Fibroblast of skin of scalp (primary cell): ENCODE results near the gene CRTAC1.

Experiments used
- DNase-seq: peaks from one replicate; pipeline ENCODE4 v3.0.0-alpha.2; 2013

Gene CRTAC1

DNA sequence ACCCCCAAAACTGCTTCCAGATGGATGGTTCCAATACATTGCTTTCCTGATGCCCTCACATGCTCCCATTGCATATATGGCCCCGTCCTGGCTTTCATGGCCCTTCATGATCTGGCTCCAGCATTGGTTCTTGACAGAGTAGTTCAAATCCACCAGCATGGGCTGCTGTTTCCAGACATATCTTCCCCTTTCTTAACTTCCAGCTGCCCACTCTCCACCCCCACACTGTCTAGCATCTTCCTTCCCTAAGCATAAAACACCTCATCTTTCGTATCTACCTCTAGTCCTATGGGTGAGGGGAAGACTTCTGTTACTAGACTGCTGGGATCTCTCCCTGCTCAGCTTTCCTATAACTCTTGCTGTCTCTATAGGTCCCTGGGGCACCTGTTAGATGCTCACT lies 194.0 kb downstream of the CRTAC1 start:
- no peak for DNase-seq

GRCh38 chr10:97831259-97831658 lies 199.2 kb downstream of the CRTAC1 start:
- no peak for DNase-seq

DNA sequence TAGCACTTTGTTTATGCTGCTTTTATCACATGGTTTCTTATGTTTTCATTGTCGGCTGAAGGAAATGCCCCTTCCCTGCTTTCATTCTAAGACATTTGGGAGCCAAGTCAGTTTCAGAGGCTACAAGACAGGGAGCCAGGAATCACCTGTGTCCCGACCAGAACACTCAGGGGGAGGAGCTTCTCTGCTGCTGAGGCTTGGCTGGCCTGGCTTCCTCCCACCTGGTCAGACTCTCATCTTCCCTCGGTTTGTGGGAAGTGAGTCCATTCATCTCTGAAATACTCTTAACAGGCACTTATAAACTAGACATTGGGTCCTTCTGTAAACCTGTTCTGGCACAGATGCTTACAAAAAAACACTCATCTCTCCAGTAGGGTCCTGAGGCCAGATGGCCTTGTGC lies 200.4 kb downstream of the CRTAC1 start:
- no peak for DNase-seq

- DNase-seq, result no peak
These were observed 201.7 kb downstream of the CRTAC1 start for GRCh38 chr10:97828721-97829120.

GRCh38 chr10:97827702-97828291 lies 202.6 kb downstream of the CRTAC1 start:
- peak; percentile 50 for DNase-seq

- no peak for DNase-seq
These were observed 203.5 kb downstream of the CRTAC1 start for GRCh38 chr10:97826892-97827291.

DNA sequence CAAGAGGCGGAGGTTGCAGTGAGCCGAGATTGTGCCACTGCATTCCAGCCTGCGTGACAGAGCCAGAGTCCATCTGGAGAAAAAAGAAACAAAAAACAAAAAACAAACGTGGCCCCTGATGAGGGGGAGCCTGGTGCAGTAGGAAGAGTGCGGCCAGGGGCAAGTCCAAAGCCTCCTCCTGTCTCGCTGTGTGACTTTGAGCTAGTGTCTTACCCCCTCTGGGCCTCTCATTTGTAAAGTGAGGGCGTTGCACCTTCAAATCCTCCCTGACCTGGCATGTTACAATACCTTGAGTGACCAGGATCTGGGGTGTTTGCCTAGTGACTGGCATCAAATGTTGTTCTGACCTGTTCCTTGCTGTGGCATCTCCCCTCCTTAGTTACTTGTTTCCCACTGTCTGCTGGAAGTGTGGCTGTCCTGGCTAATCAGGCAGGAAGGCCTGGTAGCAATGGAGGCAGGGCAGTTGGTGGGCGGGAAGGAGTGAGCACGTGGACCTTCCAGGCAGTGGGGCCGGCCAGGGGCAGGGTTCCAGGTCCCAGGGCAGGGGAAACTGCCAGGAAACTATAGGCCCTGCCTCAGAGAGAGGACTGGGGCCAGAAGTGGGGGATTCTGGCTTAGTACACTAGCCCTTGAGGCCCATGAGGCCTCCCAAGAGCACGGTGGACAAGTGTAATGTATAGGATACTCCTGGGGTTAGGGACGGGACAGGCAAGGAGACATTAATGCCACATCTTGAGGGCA lies 205.2 kb downstream of the CRTAC1 start:
- no peak for DNase-seq

GRCh38 chr10:97823734-97824133 lies 206.7 kb downstream of the CRTAC1 start:
- DNase-seq, result no peak

DNA sequence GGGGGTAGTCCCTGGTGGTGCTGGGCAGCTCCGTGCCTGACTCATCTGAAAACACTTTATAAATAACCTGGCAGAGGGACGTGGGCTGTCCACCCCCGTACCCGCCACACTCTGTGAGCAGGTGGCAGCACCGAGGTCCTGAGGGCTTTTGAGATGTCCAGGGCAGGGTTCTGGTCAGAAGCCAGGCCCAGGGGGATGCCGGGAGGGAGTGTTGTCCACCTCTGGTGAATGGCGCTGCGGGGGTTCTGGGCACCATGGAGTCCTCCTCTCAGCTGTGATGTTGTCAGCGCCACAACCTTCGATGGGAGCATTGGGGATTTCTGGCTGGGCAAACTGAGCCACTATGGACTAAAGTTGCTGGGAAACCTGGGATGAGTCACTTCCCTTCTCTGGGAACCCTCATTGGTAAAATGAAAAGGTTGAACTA lies 208.1 kb downstream of the CRTAC1 start:
- DNase-seq, result no peak

DNA sequence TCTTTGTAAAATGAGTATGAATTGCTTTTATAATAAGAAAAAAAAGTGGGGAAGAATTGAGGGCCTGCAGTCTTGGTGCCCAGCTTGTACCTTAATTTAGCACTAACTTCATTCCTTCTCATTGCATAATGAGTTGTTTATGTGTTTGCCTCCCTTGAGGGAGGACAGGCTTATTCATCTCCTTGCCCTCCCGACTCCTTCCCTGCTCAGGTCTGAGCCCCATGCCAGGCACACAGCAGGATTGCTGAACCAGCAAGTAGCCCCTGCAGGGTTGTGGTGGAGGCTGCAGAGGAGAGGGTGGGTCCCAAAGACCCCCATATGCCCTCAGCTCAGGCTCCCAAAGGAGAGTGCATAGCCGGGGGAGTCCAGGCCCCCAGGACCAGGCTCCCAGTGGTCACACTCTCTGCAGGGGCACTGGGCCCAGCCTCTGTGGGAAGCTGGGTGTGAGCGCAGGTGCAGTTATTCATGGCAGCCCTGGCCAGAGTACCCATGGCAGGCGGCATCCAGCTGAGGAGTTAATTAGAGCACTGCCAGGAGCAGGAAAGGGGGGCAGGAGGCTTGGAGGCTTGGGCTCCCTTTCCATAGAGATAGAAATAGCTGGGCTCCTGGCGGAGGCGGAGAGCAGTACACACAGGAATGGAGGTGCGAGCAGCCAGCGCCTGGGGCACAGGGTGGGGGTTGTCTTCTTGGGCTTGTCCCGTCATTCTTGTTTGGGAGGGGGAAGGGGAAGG lies 208.9 kb downstream of the CRTAC1 start:
- no peak for DNase-seq

DNA sequence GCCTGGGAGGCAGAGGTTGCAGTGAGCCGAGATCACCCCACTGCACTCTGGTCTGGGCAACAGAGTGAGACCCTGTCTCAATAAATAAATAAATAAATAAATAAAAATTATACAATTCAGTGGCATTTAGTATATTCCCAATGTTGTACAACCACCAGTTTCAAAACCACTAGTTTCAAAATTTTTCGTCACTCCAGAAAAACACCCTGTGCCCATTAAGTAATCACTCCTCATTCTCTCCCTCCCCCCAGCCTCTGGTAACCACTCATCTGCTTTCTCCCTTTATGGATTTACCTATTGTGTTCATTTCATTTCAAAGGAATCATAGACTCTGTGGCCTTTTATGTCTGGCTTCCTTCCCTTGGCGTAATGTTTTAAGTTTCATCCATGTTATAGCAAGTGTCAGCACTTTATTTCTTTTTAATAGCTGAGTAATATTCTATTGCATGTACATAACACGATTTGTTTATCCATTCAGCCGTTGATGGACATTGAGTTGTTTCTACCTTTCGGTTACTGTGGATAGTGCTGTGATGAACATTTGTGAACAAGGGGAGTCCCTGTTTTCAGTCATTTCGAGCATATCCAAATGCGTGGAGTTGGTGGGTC lies 210.2 kb downstream of the CRTAC1 start:
- no peak for DNase-seq

DNA sequence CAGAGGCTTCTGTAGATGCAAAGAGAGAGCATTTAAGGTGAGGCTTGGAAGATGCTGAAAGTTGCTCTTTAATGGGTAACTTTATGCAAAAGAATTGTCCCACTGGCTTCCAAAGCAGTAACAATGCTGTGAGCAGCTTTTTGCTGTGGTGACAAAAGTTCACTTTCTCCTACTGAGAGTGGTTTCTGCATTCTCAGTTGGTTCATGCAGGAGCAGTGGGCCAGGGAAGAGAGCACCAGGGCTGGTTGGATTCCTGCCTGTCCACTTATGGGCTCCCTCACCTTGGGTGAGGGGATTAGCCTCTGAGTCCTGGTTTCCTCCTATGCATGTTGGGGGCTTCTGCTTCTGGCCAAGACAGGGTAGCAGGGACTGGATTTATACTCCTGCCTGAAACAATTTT lies 211.8 kb downstream of the CRTAC1 start:
- DNase-seq, result no peak

- DNase-seq, result no peak
These were observed 213.8 kb downstream of the CRTAC1 start for GRCh38 chr10:97816609-97817008.
